ENCODE results near the gene C17orf107. TPM values are rescaled to one million over a fixed set of nuclear protein-coding genes. Genes with fewer than 3 reads are reported as not detected.

Gene C17orf107
- total RNA-seq, 1 experiment from 2014 or later = 3.6 TPM

GRCh38 chr17:4893721-4894560, 5.4 kb upstream of the C17orf107 start:
- Mint-ChIP-seq H3K27ac (ENCODE audit: low read depth, unreplicated experiment) (no peak overlapping the region), H3K4me3 (ENCODE audit: unreplicated experiment) (no peak overlapping the region), H3K36me3 (ENCODE audit: insufficient read depth, unreplicated experiment) (peaks cover 77% of the 10 kb centered on the region), H3K27me3 (ENCODE audit: insufficient read depth, unreplicated experiment) (no peaks in the 10 kb centered on the region), H3K9me3 (ENCODE audit: unreplicated experiment) (no peaks in the 10 kb centered on the region), H3K4me1 (ENCODE audit: insufficient read depth, unreplicated experiment) (no peaks in the 10 kb centered on the region)
- ChIA-PET POLR2A (no interaction called here), CTCF (interaction anchor here (0.8 to 1.0 kb wide), 2 partner anchors 10 to 141 kb away, joined by 3 to 6 read pairs; partner anchors contain the start of gene CHRNE)
- intact Hi-C loops (cut with micrococcal nuclease) = no loop called here
- DNase-seq (ENCODE audit: unreplicated experiment) = no peak
- no TSS peak for BruUV-seq (replicated peaks)
- no peak for TF ChIP-seq CTCF (IDR thresholded peaks at IDR 0.05; ENCODE audit: unreplicated experiment)

- H3K4me1 Mint-ChIP-seq (ENCODE audit: insufficient read depth, unreplicated experiment) = no peaks in the 10 kb centered on the region
- intact Hi-C loops (cut with micrococcal nuclease) = no loop called here
- no TSS peak for BruUV-seq (replicated peaks)
- ChIA-PET CTCF (interaction anchor here (0.5 to 0.7 kb wide), 2 partner anchors 9 to 105 kb away, joined by 3 read pairs; no protein-coding TSS in a partner anchor), POLR2A (interaction anchor here (0.6 to 0.8 kb wide), 2 partner anchors 8 to 105 kb away, joined by 3 read pairs; partner anchors contain the start of gene CHRNE)
- no peak for DNase-seq (ENCODE audit: unreplicated experiment)
- TF ChIP-seq CTCF (IDR thresholded peaks at IDR 0.05; ENCODE audit: unreplicated experiment) = no peak
- peaks cover 71% of the 10 kb centered on the region for H3K36me3 Mint-ChIP-seq (ENCODE audit: insufficient read depth, unreplicated experiment)
- no peak overlapping the region for H3K27ac Mint-ChIP-seq (ENCODE audit: low read depth, unreplicated experiment)
- no peak overlapping the region for H3K4me3 Mint-ChIP-seq (ENCODE audit: unreplicated experiment)
- no peaks in the 10 kb centered on the region for H3K9me3 Mint-ChIP-seq (ENCODE audit: unreplicated experiment)
- H3K27me3 Mint-ChIP-seq (ENCODE audit: insufficient read depth, unreplicated experiment) = no peaks in the 10 kb centered on the region
Observed at GRCh38 chr17:4895121-4895520, 4.2 kb upstream of the C17orf107 start.

- no peak overlapping the region for H3K27ac Mint-ChIP-seq (ENCODE audit: low read depth, unreplicated experiment)
- TSS peak; percentile 52 for BruUV-seq (replicated peaks)
- no peaks in the 10 kb centered on the region for H3K27me3 Mint-ChIP-seq (ENCODE audit: insufficient read depth, unreplicated experiment)
- TF ChIP-seq CTCF (IDR thresholded peaks at IDR 0.05; ENCODE audit: unreplicated experiment) = no peak
- no peak overlapping the region for H3K4me3 Mint-ChIP-seq (ENCODE audit: unreplicated experiment)
- CTCF ChIA-PET = interaction anchor here (0.7 kb wide), 1 partner anchor 106 kb away, joined by 3 read pairs; no protein-coding TSS in a partner anchor
- intact Hi-C loops (cut with micrococcal nuclease) = no loop called here
- H3K9me3 Mint-ChIP-seq (ENCODE audit: unreplicated experiment) = no peaks in the 10 kb centered on the region
- no peak for DNase-seq (ENCODE audit: unreplicated experiment)
- POLR2A ChIA-PET = interaction anchor here (1.5 kb wide), 1 partner anchor 105 kb away, joined by 5 read pairs; no protein-coding TSS in a partner anchor
- no peaks in the 10 kb centered on the region for H3K4me1 Mint-ChIP-seq (ENCODE audit: insufficient read depth, unreplicated experiment)
- H3K36me3 Mint-ChIP-seq (ENCODE audit: insufficient read depth, unreplicated experiment) = peaks cover 71% of the 10 kb centered on the region
Observed at GRCh38 chr17:4895657-4896331, 3.5 kb upstream of the C17orf107 start.

All from MCF 10A (cell line).